HCT116 (cell line): ENCODE measurements around the gene HOXC11.

Experiments
- ATF3 ChIP-seq: IDR thresholded peaks from 2 replicates; pipeline ENCODE4 v1.6.1; 2012
- CTCF ChIP-seq, 3 experiments: fragments of 200-600 bp in 1 of 3; sonication (generic) in 1 of 3; IDR thresholded peaks in 2 of 3; conservative IDR thresholded peaks in 1 of 3; 2 replicates each; pipeline ENCODE4 v1.5.1; 2012 to 2017; ENCODE audit warnings: low read depth in 2 of 3, low read length in 2 of 3, antibody characterized with exemption in 1 of 3, borderline replicate concordance in 1 of 3, control low read depth in 1 of 3, mild to moderate bottlenecking in 1 of 3, mixed read lengths in 1 of 3, mixed run types in 1 of 3, moderate library complexity in 1 of 3; ENCODE audit not compliant: insufficient read depth in 1 of 3
- EGR1 ChIP-seq: IDR thresholded peaks from 2 replicates; pipeline ENCODE4 v1.6.1; 2012; ENCODE audit warnings: low read depth
- ELF1 ChIP-seq: IDR thresholded peaks from 2 replicates; pipeline ENCODE4 v1.6.1; 2012; ENCODE audit warnings: low read depth, borderline replicate concordance
- EZH2 ChIP-seq: fragments of 200-600 bp; sonication (generic); IDR thresholded peaks from 2 replicates; pipeline ENCODE4 v1.6.1; 2017; ENCODE audit warnings: antibody characterized with exemption, mixed run types
- EZH2phosphoT487 ChIP-seq: fragments of 200-600 bp; IDR thresholded peaks from 2 replicates; pipeline ENCODE4 v1.6.1; 2018; ENCODE audit warnings: antibody characterized with exemption, borderline replicate concordance
- JUND ChIP-seq: IDR thresholded peaks from 2 replicates; pipeline ENCODE4 v1.6.1; 2012
- POLR2A ChIP-seq: IDR thresholded peaks from 2 replicates; pipeline ENCODE4 v1.7.0; 2011; ENCODE audit warnings: borderline replicate concordance; ENCODE audit not compliant: insufficient read depth, insufficient read length; ENCODE audit errors: extremely low read depth
- POLR2AphosphoS5 ChIP-seq: IDR thresholded peaks from 2 replicates; pipeline ENCODE4 v1.6.1; 2011; ENCODE audit warnings: mild to moderate bottlenecking, low read depth, low read length, moderate library complexity
- RAD21 ChIP-seq: IDR thresholded peaks from 2 replicates; pipeline ENCODE4 v1.6.1; 2012; ENCODE audit warnings: low read depth, mild to moderate bottlenecking
- REST ChIP-seq: IDR thresholded peaks from 2 replicates; pipeline ENCODE4 v1.6.1; 2012; ENCODE audit warnings: low read depth
- YY1 ChIP-seq: IDR thresholded peaks from 2 replicates; pipeline ENCODE4 v1.6.1; 2011; ENCODE audit warnings: low read length, low read depth, moderate library complexity, mild to moderate bottlenecking; ENCODE audit not compliant: insufficient replicate concordance; ENCODE audit errors: extremely low read depth
- TF ChIP-seq, protein P1 (sequence below): IDR thresholded peaks from 2 replicates; pipeline ENCODE4 v1.6.1; 2012
- TF ChIP-seq, protein P2 (sequence below): IDR thresholded peaks from 2 replicates; pipeline ENCODE4 v1.6.1; 2011; ENCODE audit warnings: mild to moderate bottlenecking, low read length, moderate library complexity; ENCODE audit not compliant: insufficient replicate concordance; ENCODE audit errors: extremely low read depth

DNA sequence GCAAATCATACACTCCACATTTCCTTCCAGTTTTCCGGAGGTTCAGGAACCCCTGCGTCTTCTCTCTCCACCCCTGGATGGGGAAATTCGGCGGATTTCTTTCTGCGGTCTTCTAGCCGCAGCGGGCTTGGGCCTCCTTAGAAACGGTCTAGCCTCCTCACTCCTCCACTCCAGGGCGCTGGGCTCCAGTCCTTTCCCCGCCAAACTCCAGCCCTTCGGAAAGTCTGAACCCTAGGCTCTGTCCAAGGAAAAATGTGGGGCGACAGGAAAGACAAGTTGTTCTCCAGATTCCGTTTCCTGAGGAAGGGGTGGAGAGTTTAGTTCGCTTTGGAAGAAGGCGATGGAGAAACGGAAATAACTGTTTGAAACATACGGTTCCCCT is 10.6 kb downstream of the HOXC11 start:
- TF ChIP-seq POLR2AphosphoS5 (no peak), CTCF (IDR thresholded peaks at IDR 0.05 in 2 of 3, conservative IDR thresholded peaks at IDR 0.05 in 1 of 3; ENCODE audit: borderline replicate concordance in 1 of 3, insufficient read depth in 1 of 3, low read depth in 2 of 3, low read length in 2 of 3) (no peak), JUND (no peak), EZH2 (no peak), POLR2A (no peak), YY1 (no peak), ATF3 (no peak), RAD21 (no peak), EGR1 (no peak), EZH2phosphoT487 (no peak), ELF1 (no peak), REST (no peak)
- TF ChIP-seq, protein P1, sequence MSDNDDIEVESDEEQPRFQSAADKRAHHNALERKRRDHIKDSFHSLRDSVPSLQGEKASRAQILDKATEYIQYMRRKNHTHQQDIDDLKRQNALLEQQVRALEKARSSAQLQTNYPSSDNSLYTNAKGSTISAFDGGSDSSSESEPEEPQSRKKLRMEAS: no peak
- TF ChIP-seq, protein P2, sequence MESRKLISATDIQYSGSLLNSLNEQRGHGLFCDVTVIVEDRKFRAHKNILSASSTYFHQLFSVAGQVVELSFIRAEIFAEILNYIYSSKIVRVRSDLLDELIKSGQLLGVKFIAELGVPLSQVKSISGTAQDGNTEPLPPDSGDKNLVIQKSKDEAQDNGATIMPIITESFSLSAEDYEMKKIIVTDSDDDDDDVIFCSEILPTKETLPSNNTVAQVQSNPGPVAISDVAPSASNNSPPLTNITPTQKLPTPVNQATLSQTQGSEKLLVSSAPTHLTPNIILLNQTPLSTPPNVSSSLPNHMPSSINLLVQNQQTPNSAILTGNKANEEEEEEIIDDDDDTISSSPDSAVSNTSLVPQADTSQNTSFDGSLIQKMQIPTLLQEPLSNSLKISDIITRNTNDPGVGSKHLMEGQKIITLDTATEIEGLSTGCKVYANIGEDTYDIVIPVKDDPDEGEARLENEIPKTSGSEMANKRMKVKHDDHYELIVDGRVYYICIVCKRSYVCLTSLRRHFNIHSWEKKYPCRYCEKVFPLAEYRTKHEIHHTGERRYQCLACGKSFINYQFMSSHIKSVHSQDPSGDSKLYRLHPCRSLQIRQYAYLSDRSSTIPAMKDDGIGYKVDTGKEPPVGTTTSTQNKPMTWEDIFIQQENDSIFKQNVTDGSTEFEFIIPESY: no peak
